D721Med (cell line): ENCODE results near the gene DRAM2.

Experiments
- DNase-seq: peaks from one replicate; pipeline ENCODE4 v3.0.0; 2011; ENCODE audit warnings: low spot score; ENCODE audit not compliant: insufficient read length
- FAIRE-seq: peaks from 2 replicates; lab custom pipeline; 2011; peaks lifted over from hg19 to GRCh38; lab: Jason Lieb, UNC
- CTCF ChIP-seq: IDR thresholded peaks from 2 replicates; pipeline ENCODE4 v1.5.1; 2012; ENCODE audit warnings: mild to moderate bottlenecking, control low read depth; ENCODE audit not compliant: insufficient read depth; ENCODE audit errors: missing control alignments

Gene DRAM2

GRCh38 chr1:111174070-111174469 is 34.2 kb upstream of the DRAM2 start:
- no peak for DNase-seq
- TF ChIP-seq CTCF, result no peak
- no peak for FAIRE-seq

- TF ChIP-seq CTCF, result no peak
- FAIRE-seq (no peak), DNase-seq (no peak)
Measured at GRCh38 chr1:111172463-111172862, 32.6 kb upstream of the DRAM2 start.

DNA sequence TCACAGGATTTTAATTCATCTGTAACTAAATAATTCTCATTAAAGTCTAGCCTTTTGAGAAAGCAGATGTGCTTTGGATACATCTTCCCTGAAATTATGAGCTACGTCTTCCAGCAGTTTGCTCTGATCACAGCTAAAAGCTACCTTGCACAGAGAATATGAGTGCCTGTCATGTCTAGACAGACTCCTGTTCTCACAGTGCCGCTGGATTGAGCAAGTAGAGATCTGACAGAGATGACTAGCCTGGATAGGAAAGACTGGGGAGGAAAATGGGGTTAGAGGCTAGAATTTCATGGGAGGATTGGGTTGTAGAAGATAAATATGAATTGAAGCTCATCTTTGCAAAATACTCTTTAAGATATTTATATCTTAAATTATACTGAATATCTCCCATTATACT is 24.3 kb upstream of the DRAM2 start:
- DNase-seq, result no peak
- no peak for TF ChIP-seq CTCF
- FAIRE-seq, result no peak

DNA sequence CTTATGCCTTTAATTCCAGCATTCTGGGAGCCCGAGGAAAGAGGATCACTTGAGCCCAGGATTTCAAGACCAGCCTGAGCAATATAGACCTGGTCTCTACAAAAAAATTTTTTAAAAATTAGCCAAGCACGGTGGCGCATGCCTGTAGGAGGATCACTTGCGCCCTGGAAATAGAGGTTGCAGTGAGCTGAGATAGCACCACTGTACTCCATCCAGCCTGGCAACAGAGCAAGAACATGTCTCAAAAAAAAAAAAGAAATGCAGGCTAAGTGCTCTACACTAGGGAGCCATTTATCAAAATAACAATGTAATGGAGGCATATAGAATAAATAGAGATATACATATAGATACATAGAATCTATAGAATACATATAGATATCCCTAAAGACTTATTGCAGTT is 23.5 kb upstream of the DRAM2 start:
- FAIRE-seq, result no peak
- TF ChIP-seq CTCF, result no peak
- no peak for DNase-seq

DNA sequence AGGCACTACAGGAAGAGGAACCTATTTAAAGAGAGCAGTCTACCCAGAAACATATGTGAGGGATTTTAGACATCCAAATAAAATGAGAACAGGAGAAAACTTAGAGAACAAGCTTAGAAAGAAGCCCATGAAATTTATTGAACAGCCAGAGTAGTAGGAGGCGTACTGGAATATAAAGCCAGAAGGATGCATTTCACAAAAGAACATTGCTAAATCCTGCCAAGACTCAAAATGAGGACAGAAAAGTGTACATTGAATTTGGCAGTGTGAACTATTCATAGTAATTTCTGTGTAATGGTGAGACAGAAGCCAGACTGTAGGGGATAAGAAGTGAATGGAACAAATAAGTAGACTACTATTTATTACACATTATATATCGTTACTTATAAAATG is 22.6 kb upstream of the DRAM2 start:
- FAIRE-seq, result no peak
- DNase-seq, result no peak
- no peak for TF ChIP-seq CTCF

GRCh38 chr1:111161843-111162487 is 22.1 kb upstream of the DRAM2 start:
- no peak for DNase-seq
- no peak for TF ChIP-seq CTCF
- peak; percentile 32 for FAIRE-seq

DNA sequence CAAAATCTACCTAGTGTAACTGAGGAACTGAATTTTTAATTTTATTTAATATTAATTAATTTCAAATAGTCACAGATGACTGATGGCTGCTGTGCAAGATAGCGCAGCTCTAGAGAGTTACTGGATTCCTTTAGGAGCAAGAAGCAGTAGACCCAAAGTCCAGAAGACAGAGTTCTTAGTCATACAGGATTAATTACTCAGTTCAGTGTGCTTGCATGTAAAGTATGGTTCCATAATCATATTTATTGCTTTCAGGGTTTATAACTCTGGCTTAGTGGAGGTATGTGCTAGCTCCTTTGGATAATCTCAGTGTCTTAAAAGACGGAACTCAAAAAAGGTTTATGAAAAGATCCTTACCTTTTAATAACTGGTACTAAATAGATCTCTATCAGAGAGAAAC is 17.5 kb upstream of the DRAM2 start:
- no peak for DNase-seq
- FAIRE-seq, result no peak
- TF ChIP-seq CTCF, result no peak
